ENCODE results near the gene CTSH.

Gene CTSH

GRCh38 chr15:78942741-78943140, 2.1 kb downstream of the CTSH start:
- no peak for TF ChIP-seq EZH2 (IDR thresholded peaks at IDR 0.05)
- no peak for TF ChIP-seq FOXP2 (optimal IDR thresholded peaks at IDR 0.05; ENCODE audit: control extremely low read depth, extremely low read length, insufficient read depth)
- TF ChIP-seq POLR2AphosphoS5 (IDR thresholded peaks at IDR 0.05; ENCODE audit: borderline replicate concordance, low read depth, low read length) = no peak
- Histone ChIP-seq H3K9me3 (ENCODE audit: low read depth, low read length) (no peaks in the 10 kb centered on the region), H3K27ac (no peak overlapping the region), H3K4me3 (no peak overlapping the region), H3K9ac (ENCODE audit: insufficient read length) (no peak overlapping the region), H3K36me3 (ENCODE audit: insufficient read depth, low read length) (no peaks in the 10 kb centered on the region)
- no peak for DNase-seq (ENCODE audit: low read depth, low spot score)

- TF ChIP-seq EZH2 (IDR thresholded peaks at IDR 0.05) (no peak), FOXP2 (optimal IDR thresholded peaks at IDR 0.05; ENCODE audit: control extremely low read depth, extremely low read length, insufficient read depth) (no peak), POLR2AphosphoS5 (IDR thresholded peaks at IDR 0.05; ENCODE audit: borderline replicate concordance, low read depth, low read length) (no peak)
- no peak for DNase-seq (ENCODE audit: low read depth, low spot score)
- Histone ChIP-seq H3K36me3 (ENCODE audit: insufficient read depth, low read length) (no peaks in the 10 kb centered on the region), H3K27ac (no peak overlapping the region), H3K4me3 (no peak overlapping the region), H3K9ac (ENCODE audit: insufficient read length) (no peak overlapping the region), H3K9me3 (ENCODE audit: low read depth, low read length) (no peaks in the 10 kb centered on the region)
These were observed 6.0 kb downstream of the CTSH start for GRCh38 chr15:78938658-78939488.

GRCh38 chr15:78937132-78937739, 7.6 kb downstream of the CTSH start:
- no peak overlapping the region for H3K9ac ChIP-seq (ENCODE audit: insufficient read length)
- H3K36me3 ChIP-seq (ENCODE audit: insufficient read depth, low read length) = no peaks in the 10 kb centered on the region
- H3K27ac ChIP-seq = no peak overlapping the region
- DNase-seq (ENCODE audit: low read depth, low spot score) = no peak
- TF ChIP-seq EZH2 (IDR thresholded peaks at IDR 0.05) = no peak
- H3K9me3 ChIP-seq (ENCODE audit: low read depth, low read length) = no peaks in the 10 kb centered on the region
- no peak overlapping the region for H3K4me3 ChIP-seq

GRCh38 chr15:78934655-78935023, 10.2 kb downstream of the CTSH start:
- no peaks in the 10 kb centered on the region for H3K36me3 ChIP-seq (ENCODE audit: insufficient read depth, low read length)
- H3K9me3 ChIP-seq (ENCODE audit: low read depth, low read length) = no peaks in the 10 kb centered on the region
- no peak for DNase-seq (ENCODE audit: low read depth, low spot score)
- H3K4me3 ChIP-seq = no peak overlapping the region
- TF ChIP-seq EZH2 (IDR thresholded peaks at IDR 0.05) (no peak), FOXP2 (optimal IDR thresholded peaks at IDR 0.05; ENCODE audit: control extremely low read depth, extremely low read length, insufficient read depth) (no peak), POLR2AphosphoS5 (IDR thresholded peaks at IDR 0.05; ENCODE audit: borderline replicate concordance, low read depth, low read length) (no peak)
- H3K9ac ChIP-seq (ENCODE audit: insufficient read length) = no peak overlapping the region
- no peak overlapping the region for H3K27ac ChIP-seq

GRCh38 chr15:78933823-78934654, 10.8 kb downstream of the CTSH start:
- no peak overlapping the region for H3K27ac ChIP-seq
- DNase-seq (ENCODE audit: low read depth, low spot score) = no peak
- H3K4me3 ChIP-seq = no peak overlapping the region
- H3K36me3 ChIP-seq (ENCODE audit: insufficient read depth, low read length) = no peaks in the 10 kb centered on the region
- no peak for TF ChIP-seq FOXP2 (optimal IDR thresholded peaks at IDR 0.05; ENCODE audit: control extremely low read depth, extremely low read length, insufficient read depth)
- no peaks in the 10 kb centered on the region for H3K9me3 ChIP-seq (ENCODE audit: low read depth, low read length)
- H3K9ac ChIP-seq (ENCODE audit: insufficient read length) = no peak overlapping the region

- H3K27ac ChIP-seq = no peak overlapping the region
- no peak overlapping the region for H3K4me3 ChIP-seq
- no peak overlapping the region for H3K9ac ChIP-seq (ENCODE audit: insufficient read length)
- DNase-seq (ENCODE audit: low read depth, low spot score) = no peak
- TF ChIP-seq FOXP2 (optimal IDR thresholded peaks at IDR 0.05; ENCODE audit: control extremely low read depth, extremely low read length, insufficient read depth) (no peak), EZH2 (IDR thresholded peaks at IDR 0.05) (no peak), POLR2AphosphoS5 (IDR thresholded peaks at IDR 0.05; ENCODE audit: borderline replicate concordance, low read depth, low read length) (no peak)
- H3K9me3 ChIP-seq (ENCODE audit: low read depth, low read length) = no peaks in the 10 kb centered on the region
- H3K36me3 ChIP-seq (ENCODE audit: insufficient read depth, low read length) = no peaks in the 10 kb centered on the region
These were observed 11.5 kb downstream of the CTSH start for GRCh38 chr15:78933187-78933822.

GRCh38 chr15:78932258-78932808, 12.5 kb downstream of the CTSH start:
- no peak for TF ChIP-seq FOXP2 (optimal IDR thresholded peaks at IDR 0.05; ENCODE audit: control extremely low read depth, extremely low read length, insufficient read depth)
- TF ChIP-seq POLR2AphosphoS5 (IDR thresholded peaks at IDR 0.05; ENCODE audit: borderline replicate concordance, low read depth, low read length) = no peak
- TF ChIP-seq EZH2 (IDR thresholded peaks at IDR 0.05) = no peak
- H3K4me3 ChIP-seq = no peak overlapping the region
- DNase-seq (ENCODE audit: low read depth, low spot score) = no peak
- H3K36me3 ChIP-seq (ENCODE audit: insufficient read depth, low read length) = no peaks in the 10 kb centered on the region
- H3K9me3 ChIP-seq (ENCODE audit: low read depth, low read length) = no peaks in the 10 kb centered on the region
- no peak overlapping the region for H3K9ac ChIP-seq (ENCODE audit: insufficient read length)
- no peak overlapping the region for H3K27ac ChIP-seq

Data from SK-N-MC (cell line).